GM06990 (cell line): ENCODE data around the gene MYO1D.

ENCODE experiments used
- DNase-seq: peaks from one replicate; pipeline ENCODE4 v3.0.0-alpha.2; 2011; ENCODE audit not compliant: insufficient read length; ENCODE audit errors: extremely low read depth
- H3K27me3 ChIP-seq: replicated peaks from 2 replicates; pipeline ENCODE4 v1.6.0; 2011; ENCODE audit warnings: low read length; ENCODE audit not compliant: control insufficient read depth, insufficient read depth
- H3K36me3 ChIP-seq: 2 replicates; pipeline ENCODE4 v1.5.1; 2011; ENCODE audit warnings: low read length; ENCODE audit not compliant: control insufficient read depth, insufficient read depth
- H3K4me3 ChIP-seq: replicated peaks from 2 replicates; pipeline ENCODE4 v1.5.1; 2011; ENCODE audit warnings: low read depth, mild to moderate bottlenecking, control low read depth, low read length
- TF ChIP-seq, protein P1 (sequence below): IDR thresholded peaks from 2 replicates; pipeline ENCODE4 v1.5.1; 2011; ENCODE audit warnings: low read length, control low read depth, mild to moderate bottlenecking, inconsistent platforms; ENCODE audit not compliant: insufficient read depth, poor library complexity, severe bottlenecking

MYO1D gene

GRCh38 chr17:32917842-32918241, 40.9 kb upstream of the MYO1D start:
- no peak for DNase-seq

GRCh38 chr17:32917081-32917480, 40.2 kb upstream of the MYO1D start:
- H3K4me3 ChIP-seq, result no peak overlapping the region
- no peak for DNase-seq
- no peaks in the 10 kb centered on the region for H3K36me3 ChIP-seq
- TF ChIP-seq, protein P1, sequence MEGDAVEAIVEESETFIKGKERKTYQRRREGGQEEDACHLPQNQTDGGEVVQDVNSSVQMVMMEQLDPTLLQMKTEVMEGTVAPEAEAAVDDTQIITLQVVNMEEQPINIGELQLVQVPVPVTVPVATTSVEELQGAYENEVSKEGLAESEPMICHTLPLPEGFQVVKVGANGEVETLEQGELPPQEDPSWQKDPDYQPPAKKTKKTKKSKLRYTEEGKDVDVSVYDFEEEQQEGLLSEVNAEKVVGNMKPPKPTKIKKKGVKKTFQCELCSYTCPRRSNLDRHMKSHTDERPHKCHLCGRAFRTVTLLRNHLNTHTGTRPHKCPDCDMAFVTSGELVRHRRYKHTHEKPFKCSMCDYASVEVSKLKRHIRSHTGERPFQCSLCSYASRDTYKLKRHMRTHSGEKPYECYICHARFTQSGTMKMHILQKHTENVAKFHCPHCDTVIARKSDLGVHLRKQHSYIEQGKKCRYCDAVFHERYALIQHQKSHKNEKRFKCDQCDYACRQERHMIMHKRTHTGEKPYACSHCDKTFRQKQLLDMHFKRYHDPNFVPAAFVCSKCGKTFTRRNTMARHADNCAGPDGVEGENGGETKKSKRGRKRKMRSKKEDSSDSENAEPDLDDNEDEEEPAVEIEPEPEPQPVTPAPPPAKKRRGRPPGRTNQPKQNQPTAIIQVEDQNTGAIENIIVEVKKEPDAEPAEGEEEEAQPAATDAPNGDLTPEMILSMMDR, result no peak
- no peaks in the 10 kb centered on the region; the same call in 1 of the 2 replicates for H3K27me3 ChIP-seq

More at GRCh38 chr17:32917842-32918241, 40.9 kb upstream of the MYO1D start:
- TF ChIP-seq, protein P1, result no peak
- Histone ChIP-seq H3K4me3 (no peak overlapping the region), H3K36me3 (no peaks in the 10 kb centered on the region), H3K27me3 (no peaks in the 10 kb centered on the region; the same call in 1 of the 2 replicates)

- H3K36me3 ChIP-seq, result no peaks in the 10 kb centered on the region
- DNase-seq, result no peak
- H3K27me3 ChIP-seq, result no peaks in the 10 kb centered on the region; the same call in 1 of the 2 replicates
- no peak overlapping the region for H3K4me3 ChIP-seq
- TF ChIP-seq, protein P1, result no peak
Measured at GRCh38 chr17:32916134-32916533, 39.2 kb upstream of the MYO1D start.

DNA sequence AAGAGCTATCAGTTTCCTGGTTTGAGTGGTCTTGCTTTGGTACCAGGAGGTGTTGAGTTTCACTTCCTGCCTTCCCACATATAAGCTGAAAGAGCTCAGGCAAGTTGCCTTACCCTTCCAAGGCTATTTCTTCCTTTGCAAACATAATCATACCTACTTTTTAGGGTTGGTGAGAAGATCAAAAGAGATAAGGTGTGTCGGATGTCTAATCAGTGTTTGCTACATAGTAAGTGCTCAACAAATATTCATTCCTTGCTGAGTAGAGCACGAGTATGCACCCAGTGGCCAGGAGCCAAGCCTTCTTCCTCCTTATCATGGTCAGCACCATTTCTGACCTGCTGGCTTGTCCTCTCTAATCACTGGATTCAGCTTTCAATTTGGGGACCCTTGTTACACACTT, 38.3 kb upstream of the MYO1D start:
- DNase-seq, result no peak
- Histone ChIP-seq H3K36me3 (no peaks in the 10 kb centered on the region), H3K27me3 (no peaks in the 10 kb centered on the region; the same call in none of the 2 replicates), H3K4me3 (no peak overlapping the region)
- TF ChIP-seq, protein P1, result no peak

GRCh38 chr17:32914181-32914580, 37.3 kb upstream of the MYO1D start:
- H3K27me3 ChIP-seq, result no peaks in the 10 kb centered on the region; the same call in none of the 2 replicates
- TF ChIP-seq, protein P1, result no peak
- no peak overlapping the region for H3K4me3 ChIP-seq
- H3K36me3 ChIP-seq, result no peaks in the 10 kb centered on the region
- no peak for DNase-seq

DNA sequence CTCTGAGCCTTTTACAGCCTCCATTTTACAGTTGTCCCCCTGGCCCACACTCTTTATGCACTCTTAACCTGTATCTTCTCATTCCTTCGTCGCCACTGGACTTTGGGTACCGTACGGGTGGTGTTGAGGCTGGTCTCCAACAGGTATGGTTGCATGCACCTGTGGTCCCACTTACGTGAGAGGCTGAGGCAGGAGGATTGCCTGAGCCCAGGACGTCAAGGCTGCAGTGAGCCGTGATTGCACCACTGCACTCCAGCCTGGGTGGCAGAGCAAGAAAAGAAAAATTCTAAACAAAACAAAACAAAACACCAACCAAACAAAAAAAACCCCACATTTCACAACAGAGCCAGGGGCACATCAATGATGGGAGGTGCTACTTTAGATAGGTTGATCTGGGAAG, 36.7 kb upstream of the MYO1D start:
- H3K4me3 ChIP-seq, result no peak overlapping the region
- TF ChIP-seq, protein P1, result no peak
- DNase-seq, result no peak
- H3K36me3 ChIP-seq, result no peaks in the 10 kb centered on the region
- H3K27me3 ChIP-seq, result no peaks in the 10 kb centered on the region; the same call in none of the 2 replicates
